Stimulated activated CD8-positive, alpha-beta memory T cell treated with anti-CD3 and anti-CD28 coated beads, Interleukin-4, amount 100 ng/mL, for 4 hours (primary cell): ENCODE measurements around the gene SMPDL3A.

Experiments
- DNase-seq, 2 donors: peaks; one replicate each; pipeline ENCODE4 v3.0.0-alpha.2; 2020; ENCODE audit warnings: low read depth in 2 of 2, low spot score in 1 of 2

Gene SMPDL3A

GRCh38 chr6:122775975-122776374 lies 13.1 kb upstream of the SMPDL3A start:
- DNase-seq, result no peak

GRCh38 chr6:122778302-122778701 lies 10.8 kb upstream of the SMPDL3A start:
- DNase-seq, result no peak

GRCh38 chr6:122778985-122779661 lies 9.9 kb upstream of the SMPDL3A start:
- DNase-seq, result no peak

GRCh38 chr6:122779667-122780066 lies 9.4 kb upstream of the SMPDL3A start, which contains the start of gene FABP7:
FABP7 (plus strand) TSS chr6:122779716; CDS start chr6:122779795, 79 bp downstream.
- no peak for DNase-seq

- no peak for DNase-seq
Measured at GRCh38 chr6:122780114-122780513, 8.9 kb upstream of the SMPDL3A start.

GRCh38 chr6:122781716-122782115 lies 7.3 kb upstream of the SMPDL3A start:
- DNase-seq, result no peak

- no peak for DNase-seq
Measured at GRCh38 chr6:122783401-122783800, 5.7 kb upstream of the SMPDL3A start.

- no peak for DNase-seq
Measured at GRCh38 chr6:122785891-122786290, 3.2 kb upstream of the SMPDL3A start.

GRCh38 chr6:122787721-122788120 lies 1.3 kb upstream of the SMPDL3A start:
- no peak for DNase-seq

- no peak for DNase-seq
Measured at GRCh38 chr6:122788208-122788607, 850 bp upstream of the SMPDL3A start.

GRCh38 chr6:122788663-122789181 lies 336 bp upstream of the SMPDL3A start:
- DNase-seq, result no peak

GRCh38 chr6:122790028-122790422 lies 967 bp downstream of the SMPDL3A start:
- no peak for DNase-seq

- DNase-seq, result no peak
Measured at GRCh38 chr6:122790423-122791309, 1.6 kb downstream of the SMPDL3A start.

GRCh38 chr6:122791310-122791679 lies 2.2 kb downstream of the SMPDL3A start:
- DNase-seq, result no peak

- DNase-seq, result no peak
Measured at GRCh38 chr6:122792766-122793165, 3.7 kb downstream of the SMPDL3A start.

GRCh38 chr6:122797537-122797936 lies 8.5 kb downstream of the SMPDL3A start:
- no peak for DNase-seq

GRCh38 chr6:122798099-122798641 lies 9.1 kb downstream of the SMPDL3A start:
- no peak for DNase-seq

- DNase-seq, result no peak
Measured at GRCh38 chr6:122799140-122799745, 10.2 kb downstream of the SMPDL3A start.

- DNase-seq, result no peak
Measured at GRCh38 chr6:122799916-122800686, 11.0 kb downstream of the SMPDL3A start.

- no peak for DNase-seq
Measured at GRCh38 chr6:122800906-122801305, 11.8 kb downstream of the SMPDL3A start.

- DNase-seq, result no peak
Measured at GRCh38 chr6:122801397-122801796, 12.3 kb downstream of the SMPDL3A start.
